Measurements from ENCODE around the gene CFAP300. TPM values are rescaled to one million over a fixed set of nuclear protein-coding genes. Genes with fewer than 3 reads are reported as not detected.

The CFAP300 gene
- total RNA-seq, 1 experiment from 2014 or later = 1.7 TPM

DNA sequence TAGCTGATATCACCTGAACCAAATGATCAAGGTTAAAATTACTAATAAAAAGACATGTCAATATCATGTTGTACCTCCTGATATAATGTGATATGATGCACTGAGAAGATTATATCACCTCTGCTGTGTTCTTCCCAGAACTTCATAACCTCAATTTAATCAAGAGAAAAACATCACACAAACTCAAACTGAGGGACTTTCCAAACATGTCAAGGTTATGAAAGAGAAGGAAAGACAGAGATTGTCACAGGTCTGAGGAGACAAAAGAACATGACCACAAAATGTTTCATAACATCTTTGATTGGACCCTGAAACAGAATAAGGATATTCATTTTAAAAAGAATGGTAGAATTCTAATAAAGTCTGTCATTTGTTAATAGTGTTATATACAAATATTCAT lies 43.0 kb upstream of the CFAP300 start:
- no peaks in the 10 kb centered on the region for H4K20me1 ChIP-seq (ENCODE audit: control insufficient read depth, insufficient read depth, insufficient read length)
- no peaks in the 10 kb centered on the region for H3K79me1 ChIP-seq (ENCODE audit: insufficient read depth, low read depth, low read length, poor library complexity, severe bottlenecking)
- H3K14ac ChIP-seq (ENCODE audit: insufficient read depth, low read length) = no peak overlapping the region

More for the DNA sequence above, 43.0 kb upstream of the CFAP300 start:
- H2BK20ac ChIP-seq (ENCODE audit: low read depth, low read length, poor library complexity, severe bottlenecking) = no peak overlapping the region
- no peak overlapping the region for H4K5ac ChIP-seq (ENCODE audit: insufficient read length, low read depth, low read length)
- H3K18ac ChIP-seq (ENCODE audit: insufficient read length, low read depth, low read length) = no peak overlapping the region
- no peak for DNase-seq
- no peaks in the 10 kb centered on the region for H3K23me2 ChIP-seq (ENCODE audit: insufficient read length, low read depth, low read length, poor library complexity, severe bottlenecking)
- H3K9ac ChIP-seq (ENCODE audit: extremely low read depth, insufficient read length, low read length) = no peak overlapping the region
- no peak overlapping the region for H2BK5ac ChIP-seq (ENCODE audit: insufficient read length, low read length)
- TF ChIP-seq CTCF (conservative IDR thresholded peaks at IDR 0.05) = no peak
- no peak overlapping the region for H4K91ac ChIP-seq (ENCODE audit: insufficient read length, low read depth, low read length)
- no peaks in the 10 kb centered on the region for H3K9me3 ChIP-seq (ENCODE audit: control insufficient read depth, low read depth, low read length)
- no peak overlapping the region for H3K4me3 Mint-ChIP-seq
- H3K27ac ChIP-seq (ENCODE audit: insufficient read length, low read depth, low read length) = no peak overlapping the region
- H3K56ac ChIP-seq (ENCODE audit: insufficient read length, low read depth, low read length) = no peak overlapping the region
- H3K4ac ChIP-seq (ENCODE audit: low read depth, low read length) = no peak overlapping the region
- H3T11ph ChIP-seq (ENCODE audit: low read length) = no peak overlapping the region
- H3K36me3 Mint-ChIP-seq (ENCODE audit: insufficient read depth in 1 of 3, low read depth in 3 of 3) = no peaks in the 10 kb centered on the region
- H2BK120ac ChIP-seq (ENCODE audit: low read depth, low read length, poor library complexity, severe bottlenecking) = no peak overlapping the region
- H4K8ac ChIP-seq (replicated peaks; ENCODE audit: insufficient read length, low read depth, low read length) = no peak overlapping the region
- no peaks in the 10 kb centered on the region for H3K9me3 Mint-ChIP-seq
- no peak overlapping the region for H2AK5ac ChIP-seq (ENCODE audit: insufficient read length, low read length)
- H2BK12ac ChIP-seq (ENCODE audit: insufficient read length, low read depth, low read length) = no peak overlapping the region
- no peak overlapping the region for H2AFZ ChIP-seq (ENCODE audit: low read length)
- H3K27ac Mint-ChIP-seq = no peak overlapping the region
- no peak overlapping the region for H3K4me2 ChIP-seq (ENCODE audit: insufficient read depth, insufficient read length, low read length)
- peaks cover 8 to 10% of the 10 kb centered on the region in 2 experiments for H3K4me1 Mint-ChIP-seq
- no peaks in the 10 kb centered on the region for H3K27me3 Mint-ChIP-seq (ENCODE audit: low read depth)
- H2BK15ac ChIP-seq (ENCODE audit: low read depth, low read length) = no peak overlapping the region
- no peaks in the 10 kb centered on the region; the same call in 1 of the 2 replicates for H3K4me1 ChIP-seq (ENCODE audit: insufficient read depth, low read length)
- H3K23ac ChIP-seq (ENCODE audit: insufficient read length, low read depth, low read length) = no peak overlapping the region
- no peaks in the 10 kb centered on the region for H3K27me3 ChIP-seq (ENCODE audit: insufficient read depth, low read length)
- no peaks in the 10 kb centered on the region for H3K79me2 ChIP-seq (ENCODE audit: insufficient read depth, low read length)
